K562 (cell line): ENCODE results near the gene TTC16. TPM values are rescaled to one million over a fixed set of nuclear protein-coding genes. Genes with fewer than 3 reads are reported as not detected.

ENCODE experiments used
- ATAC-seq: fragments of 200-7000 bp; cut with Tn5 transposase; 3 replicates; pipeline ENCODE4 v1.9.1; 2020; ENCODE audit warnings: moderate library complexity
- BruUV-seq: library from RNA; stranded (reverse); fragments of 400-500 nt; replicated peaks from 2 replicates; lab custom pipeline; 2021; lab: Mats Ljungman, UMichigan
- CTCF ChIA-PET: fragments of 300-600 bp; formaldehyde crosslinking; extraction: SDS; loops from one replicate; lab custom pipeline; 2021; ENCODE audit warnings: low intra/inter-chr PET ratio; lab: Yijun Ruan, JAX
- POLR2A ChIA-PET: fragments of 300-600, 350-650 bp; sonication (Branson Sonifier 250); formaldehyde crosslinking; extraction: SDS; loops from one replicate; lab custom pipeline; 2021; ENCODE audit warnings: antibody characterized with exemption, inconsistent platforms; lab: Yijun Ruan, JAX
- DNase-seq, 4 experiments: peaks; one replicate each; pipeline versions ENCODE4 v3.0.0 to v3.0.0-alpha.2; 2011 to 2018; ENCODE audit warnings: low spot score in 3 of 4, mixed read lengths in 3 of 4; ENCODE audit errors: extremely low read depth in 1 of 4
- FAIRE-seq: peaks from 2 replicates; lab custom pipeline; 2011; peaks lifted over from hg19 to GRCh38; lab: Jason Lieb, UNC
- H2AFZ ChIP-seq: 2 replicates; pipeline ENCODE4 v1.6.0; 2011; ENCODE audit warnings: low read depth, low read length, control low read depth, inconsistent platforms
- H3K27ac ChIP-seq: fragments of 200-600 bp; 3 replicates; pipeline ENCODE4 v1.8.0; 2011; ENCODE audit warnings: low read depth, mild to moderate bottlenecking, control low read depth, inconsistent platforms, low read length, moderate library complexity, mixed read lengths; ENCODE audit errors: extremely low read depth
- H3K27me3 ChIP-seq, 2 experiments: fragments of 300-600 bp in 1 of 2; 2 replicates in 1 of 2; 3 replicates in 1 of 2; pipeline versions ENCODE4 v1.6.0 to v1.8.0; 2011; ENCODE audit warnings: inconsistent platforms in 2 of 2, low read length in 2 of 2, mild to moderate bottlenecking in 1 of 2, mixed read lengths in 1 of 2, moderate library complexity in 1 of 2; ENCODE audit not compliant: control insufficient read depth in 2 of 2, insufficient read depth in 2 of 2
- H3K36me3 ChIP-seq: fragments of 300-600 bp; 3 replicates; pipeline ENCODE4 v1.8.0; 2011; ENCODE audit warnings: mild to moderate bottlenecking, low read length, inconsistent platforms; ENCODE audit not compliant: control insufficient read depth, insufficient read depth
- H3K4me1 ChIP-seq, 2 experiments: fragments of 200-600 bp in 1 of 2; replicated peaks in 1 of 2; 2 replicates in 1 of 2; 3 replicates in 1 of 2; pipeline versions ENCODE4 v1.5.1 to v1.8.0; 2011; ENCODE audit warnings: inconsistent platforms in 2 of 2, low read length in 2 of 2, mild to moderate bottlenecking in 1 of 2, mixed read lengths in 1 of 2, moderate library complexity in 1 of 2; ENCODE audit not compliant: control insufficient read depth in 2 of 2, insufficient read depth in 2 of 2
- H3K4me2 ChIP-seq: 2 replicates; pipeline ENCODE4 v1.6.1; 2011; ENCODE audit warnings: low read length, control low read depth, inconsistent platforms, mixed read lengths; ENCODE audit not compliant: insufficient read depth
- H3K4me3 ChIP-seq: fragments of 200-600 bp; sonication (generic), shearing (Covaris generic); 2 replicates; pipeline ENCODE4 v1.5.1; 2016; ENCODE audit warnings: control low read depth, inconsistent platforms
- H3K79me2 ChIP-seq: fragments of 200-600 bp; 3 replicates; pipeline ENCODE4 v1.8.0; 2011; ENCODE audit warnings: low read length, inconsistent platforms; ENCODE audit not compliant: control insufficient read depth, insufficient read depth
- H3K9ac ChIP-seq, 2 experiments: 2 replicates each; pipeline versions ENCODE4 v1.6.0 to v1.6.1; 2011; ENCODE audit warnings: low read depth in 2 of 2, low read length in 2 of 2, control low read depth in 1 of 2, inconsistent platforms in 1 of 2, mild to moderate bottlenecking in 1 of 2, mixed read lengths in 1 of 2; ENCODE audit not compliant: insufficient read depth in 1 of 2
- H3K9me1 ChIP-seq: one replicate; pipeline ENCODE4 v1.6.0; 2011; ENCODE audit warnings: inconsistent platforms, mild to moderate bottlenecking, low read length, moderate library complexity; ENCODE audit not compliant: control insufficient read depth, insufficient read depth
- H3K9me3 ChIP-seq: replicated peaks from 2 replicates; pipeline ENCODE4 v1.5.1; 2011; ENCODE audit warnings: low read depth, low read length, inconsistent platforms; ENCODE audit not compliant: control insufficient read depth, insufficient read depth
- H4K20me1 ChIP-seq: replicated peaks from 2 replicates; pipeline ENCODE4 v1.6.1; 2011; ENCODE audit warnings: low read length, inconsistent platforms, mixed read lengths; ENCODE audit not compliant: control insufficient read depth, insufficient read depth
- BCL6 ChIP-seq: fragments of 250-450 bp; sonication (Bioruptor Pico); IDR thresholded peaks from 2 replicates; pipeline ENCODE4 v1.4.0; 2020
- CAMTA2 ChIP-seq: fragments of 250-450 bp; sonication (Bioruptor Pico); conservative IDR thresholded peaks from 2 replicates; pipeline ENCODE4 v1.5.1; 2022
- GTF2E2 ChIP-seq: fragments of 200-800 bp; sonication (Bioruptor generic); IDR thresholded peaks from 2 replicates; pipeline ENCODE4 v1.6.1; 2016; ENCODE audit warnings: missing genetic modification characterization, missing compliant biosample characterization
- HNRNPK ChIP-seq: fragments of 200-400 bp; formaldehyde crosslinking; IDR thresholded peaks from one replicate; pipeline ENCODE4 v1.6.1; 2018; ENCODE audit warnings: mild to moderate bottlenecking, low read depth, low read length; ENCODE audit not compliant: poor library complexity, severe bottlenecking
- HNRNPL ChIP-seq: fragments of 200-400 bp; formaldehyde crosslinking; IDR thresholded peaks from 2 replicates; pipeline ENCODE4 v1.6.1; 2017; ENCODE audit warnings: low read depth, mild to moderate bottlenecking, low read length
- MAFK ChIP-seq: IDR thresholded peaks from 2 replicates; pipeline ENCODE4 v1.6.1; 2011; ENCODE audit warnings: low read length, improper control_type of control experiment
- PHF20 ChIP-seq: fragments of 450-650 bp; IDR thresholded peaks from 2 replicates; pipeline ENCODE4 v1.6.1; 2018; ENCODE audit not compliant: partially characterized antibody
- RHOXF2B ChIP-seq: fragments of 250-450 bp; sonication (Bioruptor Pico); conservative IDR thresholded peaks from 2 replicates; pipeline ENCODE4 v1.5.1; 2021
- ZNF224 ChIP-seq: sonication (generic); formaldehyde crosslinking; IDR thresholded peaks from 2 replicates; pipeline ENCODE4 v1.8.0; 2022; ENCODE audit warnings: mild to moderate bottlenecking, missing genetic modification reagents
- ZNF431 ChIP-seq: sonication (generic); formaldehyde crosslinking; IDR thresholded peaks from 2 replicates; pipeline ENCODE4 v1.8.0; 2022; ENCODE audit warnings: mild to moderate bottlenecking, missing genetic modification reagents
- WGBS: fragments of 100-300 bp; shearing (Covaris generic); methylation state at CpG from one replicate; pipeline ENCODE4 v1.1.6; 2016; ENCODE audit warnings: low coverage, mixed read lengths; ENCODE audit not compliant: insufficient coverage; ENCODE audit errors: missing lambda C conversion rate; 5-methylcytosine and 5-hydroxymethylcytosine counted together
- in situ Hi-C: fragments of 300-500 bp; cut with MboI; formaldehyde crosslinking; loops from 4 replicates; pipeline ENCODE4 v1.15.0; 2018; ENCODE audit warnings: inconsistent platforms, mixed read lengths
- intact Hi-C: fragments of 100-400 bp; cut with micrococcal nuclease; formaldehyde crosslinking; loops from 2 replicates; pipeline ENCODE4 v1.14.2; 2022
- polyA plus RNA-seq, 8 experiments: library from polyadenylated mRNA; depleted of rRNA in 4 of 8; stranded (reverse) in 5 of 8; unstranded in 3 of 8; fragments of >200 nt; fragmentation: Nextera tagmentation in 2 of 8; fragmentation: Illumina TruSeq in 1 of 8; extraction: Ambion mirVana in 2 of 8; extraction: Trizol in 1 of 8; gene quantifications; 2 replicates each; pipeline versions ENCODE4 v1.2.1 to v1.2.3, GENCODE V29; 2011 to 2014; ENCODE audit warnings: inconsistent platforms in 1 of 8, missing spikeins in 1 of 8
- total RNA-seq, 7 experiments: library from RNA; depleted of rRNA in 6 of 7; stranded (reverse); fragments of >200 nt in 6 of 7; fragmentation: Illumina TruSeq in 2 of 7; extraction: Trizol in 2 of 7; gene quantifications; 2 replicates each; pipeline versions ENCODE4 v1.2.1 to v1.2.3, GENCODE V29; 2011 to 2021; ENCODE audit warnings: low replicate concordance in 1 of 7
- TF ChIP-seq, protein P1 (sequence below), 2 experiments: fragments of 450-650 bp; conservative IDR thresholded peaks; 2 replicates each; pipeline ENCODE4 v1.6.1; 2017; ENCODE audit warnings: mild to moderate bottlenecking in 2 of 2, moderate library complexity in 2 of 2
- TF ChIP-seq, protein P2 (sequence below): sonication (generic); formaldehyde crosslinking; IDR thresholded peaks from 2 replicates; pipeline ENCODE4 v1.8.0; 2022; ENCODE audit warnings: mild to moderate bottlenecking, missing genetic modification reagents, borderline replicate concordance
- TF ChIP-seq, protein P3 (sequence below): sonication (generic); formaldehyde crosslinking; IDR thresholded peaks from 2 replicates; pipeline ENCODE4 v1.8.1; 2022; ENCODE audit warnings: missing genetic modification reagents
- TF ChIP-seq, protein P4 (sequence below), 2 experiments: IDR thresholded peaks; 2 replicates each; pipeline ENCODE4 v1.6.1; 2011; ENCODE audit warnings: borderline replicate concordance in 1 of 2, control low read depth in 1 of 2, low read depth in 1 of 2, low read length in 1 of 2, mild to moderate bottlenecking in 1 of 2, mixed read lengths in 1 of 2, moderate library complexity in 1 of 2; ENCODE audit not compliant: insufficient read depth in 1 of 2, insufficient read length in 1 of 2, poor library complexity in 1 of 2, severe bottlenecking in 1 of 2; ENCODE audit errors: extremely low read depth in 1 of 2
- TF ChIP-seq, protein P5 (sequence below): fragments of 450-650 bp; conservative IDR thresholded peaks from 2 replicates; pipeline ENCODE4 v1.6.1; 2016; ENCODE audit warnings: missing genetic modification characterization, low read depth, mild to moderate bottlenecking, missing compliant biosample characterization, moderate library complexity

Gene TTC16
- total and polyA plus RNA-seq, 9 of the 15 experiments (the other 6 are each of a cell fraction or from before 2014, with no cell fraction given) = 0.11 TPM; not detected in 8

DNA sequence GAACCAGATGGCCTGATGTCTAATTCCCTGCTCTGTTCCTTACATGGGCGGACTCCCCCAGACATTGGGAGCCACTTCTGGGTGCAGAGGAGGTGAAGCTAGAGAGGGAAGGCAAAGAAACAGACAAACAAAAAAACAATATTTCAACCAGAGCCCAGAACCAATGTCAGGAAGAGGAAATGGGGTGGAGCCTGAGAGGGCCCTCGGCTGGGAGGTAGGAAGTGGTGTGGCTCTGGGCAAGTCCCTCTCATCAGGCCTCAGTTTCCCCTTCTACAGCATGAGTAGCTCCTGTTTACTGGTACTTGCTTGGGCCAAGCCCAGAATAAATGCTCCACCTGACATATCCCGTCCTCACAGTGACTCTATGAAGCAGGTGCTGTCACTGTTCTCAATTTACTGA is 51.5 kb downstream of the TTC16 start:
- Histone ChIP-seq H3K9me3 (no peaks in the 10 kb centered on the region), H3K4me3 (no peak overlapping the region), H3K9me1 (peaks cover 3% of the 10 kb centered on the region), H3K4me2 (no peak overlapping the region), H4K20me1 (no peaks in the 10 kb centered on the region), H3K27me3 (no peaks in the 10 kb centered on the region), H3K79me2 (no peaks in the 10 kb centered on the region), H3K4me1 (peaks cover 23 to 36% of the 10 kb centered on the region in 2 experiments), H3K27ac (no peak overlapping the region), H3K9ac (0 out of 4 replicates have a peak overlapping the region, but pooled peaks of 1 of the 2 experiments have one; percentile 14), H2AFZ (0 out of 2 replicates have a peak overlapping the region, but pooled peaks have one; percentile 28), H3K36me3 (no peaks in the 10 kb centered on the region)
- intact Hi-C loops = no loop called here
- FAIRE-seq = no peak
- BruUV-seq = no TSS peak
- no peak for ATAC-seq
- 52% methylated on average over 3 of the region's 3 CpGs for WGBS
- ChIA-PET CTCF (no interaction called here), POLR2A (interaction anchor here (0.6 to 1.0 kb wide), 5 partner anchors 9 to 118 kb away, joined by 3 to 4 read pairs (median 4); partner anchors contain the start of gene SH2D3C)
- DNase-seq = no peak
- in situ Hi-C loops = loop anchor here (25.0 kb wide), 1 partner anchor 595 kb away; the partner anchor contains the start of gene URM1
- TF ChIP-seq GTF2E2 = no peak
- TF ChIP-seq BCL6 (CRISPR knock-in tag) = no peak
- TF ChIP-seq ZNF431 (CRISPR knock-in tag) = no peak
- TF ChIP-seq CAMTA2 (CRISPR knock-in tag) = no peak
- TF ChIP-seq PHF20 = no peak
- no peak for TF ChIP-seq HNRNPL
- TF ChIP-seq, protein P1, sequence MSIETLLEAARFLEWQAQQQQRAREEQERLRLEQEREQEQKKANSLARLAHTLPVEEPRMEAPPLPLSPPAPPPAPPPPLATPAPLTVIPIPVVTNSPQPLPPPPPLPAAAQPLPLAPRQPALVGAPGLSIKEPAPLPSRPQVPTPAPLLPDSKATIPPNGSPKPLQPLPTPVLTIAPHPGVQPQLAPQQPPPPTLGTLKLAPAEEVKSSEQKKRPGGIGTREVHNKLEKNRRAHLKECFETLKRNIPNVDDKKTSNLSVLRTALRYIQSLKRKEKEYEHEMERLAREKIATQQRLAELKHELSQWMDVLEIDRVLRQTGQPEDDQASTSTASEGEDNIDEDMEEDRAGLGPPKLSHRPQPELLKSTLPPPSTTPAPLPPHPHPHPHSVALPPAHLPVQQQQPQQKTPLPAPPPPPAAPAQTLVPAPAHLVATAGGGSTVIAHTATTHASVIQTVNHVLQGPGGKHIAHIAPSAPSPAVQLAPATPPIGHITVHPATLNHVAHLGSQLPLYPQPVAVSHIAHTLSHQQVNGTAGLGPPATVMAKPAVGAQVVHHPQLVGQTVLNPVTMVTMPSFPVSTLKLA (conservative IDR thresholded peaks at IDR 0.05) = no peak
- TF ChIP-seq HNRNPK = no peak
- TF ChIP-seq, protein P2, sequence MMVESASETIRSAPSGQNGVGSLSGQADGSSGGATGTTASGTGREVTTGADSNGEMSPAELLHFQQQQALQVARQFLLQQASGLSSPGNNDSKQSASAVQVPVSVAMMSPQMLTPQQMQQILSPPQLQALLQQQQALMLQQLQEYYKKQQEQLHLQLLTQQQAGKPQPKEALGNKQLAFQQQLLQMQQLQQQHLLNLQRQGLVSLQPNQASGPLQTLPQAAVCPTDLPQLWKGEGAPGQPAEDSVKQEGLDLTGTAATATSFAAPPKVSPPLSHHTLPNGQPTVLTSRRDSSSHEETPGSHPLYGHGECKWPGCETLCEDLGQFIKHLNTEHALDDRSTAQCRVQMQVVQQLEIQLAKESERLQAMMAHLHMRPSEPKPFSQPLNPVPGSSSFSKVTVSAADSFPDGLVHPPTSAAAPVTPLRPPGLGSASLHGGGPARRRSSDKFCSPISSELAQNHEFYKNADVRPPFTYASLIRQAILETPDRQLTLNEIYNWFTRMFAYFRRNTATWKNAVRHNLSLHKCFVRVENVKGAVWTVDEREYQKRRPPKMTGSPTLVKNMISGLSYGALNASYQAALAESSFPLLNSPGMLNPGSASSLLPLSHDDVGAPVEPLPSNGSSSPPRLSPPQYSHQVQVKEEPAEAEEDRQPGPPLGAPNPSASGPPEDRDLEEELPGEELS = no peak
- TF ChIP-seq RHOXF2B (CRISPR knock-in tag) = no peak
- no peak for TF ChIP-seq MAFK
- TF ChIP-seq, protein P3, sequence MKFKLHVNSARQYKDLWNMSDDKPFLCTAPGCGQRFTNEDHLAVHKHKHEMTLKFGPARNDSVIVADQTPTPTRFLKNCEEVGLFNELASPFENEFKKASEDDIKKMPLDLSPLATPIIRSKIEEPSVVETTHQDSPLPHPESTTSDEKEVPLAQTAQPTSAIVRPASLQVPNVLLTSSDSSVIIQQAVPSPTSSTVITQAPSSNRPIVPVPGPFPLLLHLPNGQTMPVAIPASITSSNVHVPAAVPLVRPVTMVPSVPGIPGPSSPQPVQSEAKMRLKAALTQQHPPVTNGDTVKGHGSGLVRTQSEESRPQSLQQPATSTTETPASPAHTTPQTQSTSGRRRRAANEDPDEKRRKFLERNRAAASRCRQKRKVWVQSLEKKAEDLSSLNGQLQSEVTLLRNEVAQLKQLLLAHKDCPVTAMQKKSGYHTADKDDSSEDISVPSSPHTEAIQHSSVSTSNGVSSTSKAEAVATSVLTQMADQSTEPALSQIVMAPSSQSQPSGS (CRISPR knock-in tag) = no peak
- TF ChIP-seq, protein P4, sequence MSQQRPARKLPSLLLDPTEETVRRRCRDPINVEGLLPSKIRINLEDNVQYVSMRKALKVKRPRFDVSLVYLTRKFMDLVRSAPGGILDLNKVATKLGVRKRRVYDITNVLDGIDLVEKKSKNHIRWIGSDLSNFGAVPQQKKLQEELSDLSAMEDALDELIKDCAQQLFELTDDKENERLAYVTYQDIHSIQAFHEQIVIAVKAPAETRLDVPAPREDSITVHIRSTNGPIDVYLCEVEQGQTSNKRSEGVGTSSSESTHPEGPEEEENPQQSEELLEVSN (IDR thresholded peaks at IDR 0.05; ENCODE audit: borderline replicate concordance in 1 of 2, extremely low read depth in 1 of 2, insufficient read depth in 1 of 2, insufficient read length in 1 of 2, low read depth in 1 of 2, low read length in 1 of 2, poor library complexity in 1 of 2, severe bottlenecking in 1 of 2) = no peak
- TF ChIP-seq, protein P5, sequence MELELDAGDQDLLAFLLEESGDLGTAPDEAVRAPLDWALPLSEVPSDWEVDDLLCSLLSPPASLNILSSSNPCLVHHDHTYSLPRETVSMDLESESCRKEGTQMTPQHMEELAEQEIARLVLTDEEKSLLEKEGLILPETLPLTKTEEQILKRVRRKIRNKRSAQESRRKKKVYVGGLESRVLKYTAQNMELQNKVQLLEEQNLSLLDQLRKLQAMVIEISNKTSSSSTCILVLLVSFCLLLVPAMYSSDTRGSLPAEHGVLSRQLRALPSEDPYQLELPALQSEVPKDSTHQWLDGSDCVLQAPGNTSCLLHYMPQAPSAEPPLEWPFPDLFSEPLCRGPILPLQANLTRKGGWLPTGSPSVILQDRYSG (tag) = no peak
- TF ChIP-seq ZNF224 = no peak
